GM23338 (cell line): ENCODE results near the gene FAM227B. TPM values are rescaled to one million over a fixed set of nuclear protein-coding genes. Genes with fewer than 3 reads are reported as not detected.

ENCODE experiments used
- ATAC-seq: fragments of 200-7000 bp; cut with Tn5 transposase; 3 replicates; pipeline ENCODE4 v1.9.1; 2020
- DNase-seq: peaks from one replicate; pipeline ENCODE4 v3.0.0-alpha.2; 2015; ENCODE audit warnings: low spot score
- H2AFZ ChIP-seq: fragments of 200-600 bp; sonication (generic); 2 replicates; pipeline ENCODE4 v1.8.0; 2016; ENCODE audit warnings: antibody characterized with exemption, mild to moderate bottlenecking, moderate library complexity
- H3F3A ChIP-seq: fragments of 200-600 bp; sonication (generic); replicated peaks from 2 replicates; pipeline ENCODE4 v1.8.0; 2017; ENCODE audit warnings: antibody characterized with exemption, mixed run types, low read depth
- H3K27ac ChIP-seq: fragments of 200-600 bp; sonication (generic); 2 replicates; pipeline ENCODE4 v1.6.1; 2016; ENCODE audit warnings: low read depth
- H3K27me3 ChIP-seq: fragments of 200-600 bp; sonication (generic); 2 replicates; pipeline ENCODE4 v1.8.0; 2016; ENCODE audit warnings: mild to moderate bottlenecking, mixed run types, moderate library complexity; ENCODE audit not compliant: insufficient read depth
- H3K36me3 ChIP-seq: fragments of 200-600 bp; sonication (generic); 2 replicates; pipeline ENCODE4 v1.8.0; 2016; ENCODE audit warnings: mild to moderate bottlenecking; ENCODE audit not compliant: insufficient read depth
- H3K4me1 ChIP-seq: fragments of 200-600 bp; sonication (generic); 2 replicates; pipeline ENCODE4 v1.8.0; 2016; ENCODE audit warnings: mild to moderate bottlenecking, moderate library complexity; ENCODE audit not compliant: insufficient read depth
- H3K4me2 ChIP-seq: fragments of 200-600 bp; sonication (generic); 2 replicates; pipeline ENCODE4 v1.7.1; 2017; ENCODE audit warnings: mixed run types
- H3K4me3 ChIP-seq: fragments of 200-600 bp; sonication (generic); 2 replicates; pipeline ENCODE4 v1.6.1; 2016; ENCODE audit warnings: mixed run types
- H3K79me2 ChIP-seq: fragments of 200-600 bp; sonication (generic); replicated peaks from 2 replicates; pipeline ENCODE4 v1.8.0; 2017; ENCODE audit warnings: mild to moderate bottlenecking; ENCODE audit not compliant: insufficient read depth
- H3K9me2 ChIP-seq: fragments of 200-600 bp; sonication (generic); 2 replicates; pipeline ENCODE4 v1.8.0; 2017; ENCODE audit not compliant: insufficient read depth
- H4K20me1 ChIP-seq: fragments of 200-600 bp; sonication (generic); replicated peaks from 2 replicates; pipeline ENCODE4 v1.8.0; 2017; ENCODE audit warnings: mild to moderate bottlenecking; ENCODE audit not compliant: insufficient read depth
- H3K27ac Mint-ChIP-seq: 2 replicates; pipeline ENCODE4 v1.8.0; 2020; ENCODE audit warnings: inconsistent platforms, mild to moderate bottlenecking, moderate library complexity, mixed read lengths
- H3K27me3 Mint-ChIP-seq: 3 replicates; pipeline ENCODE4 v1.8.0; 2022; ENCODE audit warnings: low read depth, mild to moderate bottlenecking, moderate library complexity, mixed read lengths, inconsistent platforms; ENCODE audit not compliant: insufficient read depth, poor library complexity
- H3K36me3 Mint-ChIP-seq: 3 replicates; pipeline ENCODE4 v1.8.0; 2021; ENCODE audit warnings: low read depth, mild to moderate bottlenecking, inconsistent platforms, moderate library complexity, mixed read lengths
- H3K4me1 Mint-ChIP-seq: 3 replicates; pipeline ENCODE4 v1.8.0; 2020; ENCODE audit warnings: mild to moderate bottlenecking, inconsistent platforms, mixed read lengths
- H3K4me3 Mint-ChIP-seq: 3 replicates; pipeline ENCODE4 v1.8.0; 2021; ENCODE audit warnings: moderate library complexity, mild to moderate bottlenecking, inconsistent platforms, mixed read lengths
- H3K9me3 Mint-ChIP-seq: 3 replicates; pipeline ENCODE4 v1.8.0; 2020; ENCODE audit warnings: moderate library complexity, mild to moderate bottlenecking, inconsistent platforms, mixed read lengths
- CREB1 ChIP-seq: fragments of 250-450 bp; sonication (Bioruptor Pico); IDR thresholded peaks from 2 replicates; pipeline ENCODE4 v1.5.0; 2020; ENCODE audit warnings: low read depth, mild to moderate bottlenecking, moderate library complexity
- ETS1 ChIP-seq: IDR thresholded peaks from 2 replicates; pipeline ENCODE4 v1.6.1; 2016; ENCODE audit warnings: antibody characterized with exemption
- EZH2 ChIP-seq: fragments of 200-600 bp; sonication (generic); IDR thresholded peaks from one replicate; pipeline ENCODE4 v1.8.0; 2017; ENCODE audit warnings: antibody characterized with exemption, mild to moderate bottlenecking, low read depth; ENCODE audit not compliant: unreplicated experiment
- JUNB ChIP-seq: IDR thresholded peaks from one replicate; pipeline ENCODE4 v1.6.1; 2016; ENCODE audit warnings: antibody characterized with exemption; ENCODE audit not compliant: unreplicated experiment
- NANOG ChIP-seq: IDR thresholded peaks from 2 replicates; pipeline ENCODE4 v1.6.1; 2016; ENCODE audit warnings: antibody characterized with exemption, borderline replicate concordance
- POLR2AphosphoS5 ChIP-seq: IDR thresholded peaks from 2 replicates; pipeline ENCODE4 v1.6.1; 2016; ENCODE audit warnings: antibody characterized with exemption, low read depth
- REST ChIP-seq: IDR thresholded peaks from one replicate; pipeline ENCODE4 v1.6.1; 2018; ENCODE audit warnings: antibody characterized with exemption; ENCODE audit not compliant: unreplicated experiment
- STAT1 ChIP-seq: IDR thresholded peaks from one replicate; pipeline ENCODE4 v1.6.1; 2016; ENCODE audit warnings: antibody characterized with exemption; ENCODE audit not compliant: unreplicated experiment
- ZNF331 ChIP-seq: fragments of 250-450 bp; sonication (Bioruptor Pico); IDR thresholded peaks from 2 replicates; pipeline ENCODE4 v1.5.0; 2020; ENCODE audit warnings: low read depth, mild to moderate bottlenecking, moderate library complexity
- polyA plus RNA-seq: library from polyadenylated mRNA; unstranded; fragments of >200 nt; fragmentation: Nextera tagmentation; extraction: Ambion mirVana; gene quantifications from 2 replicates; pipeline ENCODE4 v1.2.1, GENCODE V29; 2016
- total RNA-seq: library from RNA; depleted of rRNA; stranded (reverse); fragments of >200 nt; shearing (Covaris generic); gene quantifications from 2 replicates; pipeline ENCODE4 v1.2.3, GENCODE V29; 2014
- TF ChIP-seq, protein P1 (sequence below), 2 experiments: fragments of 200-600 bp in 1 of 2; sonication (generic) in 1 of 2; conservative IDR thresholded peaks; 2 replicates each; pipeline versions ENCODE4 v1.5.1 to v1.6.1; 2016 to 2017; ENCODE audit warnings: antibody characterized with exemption in 2 of 2, low read depth in 2 of 2, mild to moderate bottlenecking in 2 of 2, moderate library complexity in 1 of 2
- TF ChIP-seq, protein P2 (sequence below): fragments of 250-450 bp; sonication (Bioruptor Pico); IDR thresholded peaks from 2 replicates; pipeline ENCODE4 v1.5.0; 2020; ENCODE audit warnings: mild to moderate bottlenecking, moderate library complexity

FAM227B gene
- total and polyA plus RNA-seq, 2 experiments from 2014 or later: 2.6 to 10.2 TPM

GRCh38 chr15:49313650-49314049 lies 307.0 kb downstream of the FAM227B start (continued):
- TF ChIP-seq, protein P1, sequence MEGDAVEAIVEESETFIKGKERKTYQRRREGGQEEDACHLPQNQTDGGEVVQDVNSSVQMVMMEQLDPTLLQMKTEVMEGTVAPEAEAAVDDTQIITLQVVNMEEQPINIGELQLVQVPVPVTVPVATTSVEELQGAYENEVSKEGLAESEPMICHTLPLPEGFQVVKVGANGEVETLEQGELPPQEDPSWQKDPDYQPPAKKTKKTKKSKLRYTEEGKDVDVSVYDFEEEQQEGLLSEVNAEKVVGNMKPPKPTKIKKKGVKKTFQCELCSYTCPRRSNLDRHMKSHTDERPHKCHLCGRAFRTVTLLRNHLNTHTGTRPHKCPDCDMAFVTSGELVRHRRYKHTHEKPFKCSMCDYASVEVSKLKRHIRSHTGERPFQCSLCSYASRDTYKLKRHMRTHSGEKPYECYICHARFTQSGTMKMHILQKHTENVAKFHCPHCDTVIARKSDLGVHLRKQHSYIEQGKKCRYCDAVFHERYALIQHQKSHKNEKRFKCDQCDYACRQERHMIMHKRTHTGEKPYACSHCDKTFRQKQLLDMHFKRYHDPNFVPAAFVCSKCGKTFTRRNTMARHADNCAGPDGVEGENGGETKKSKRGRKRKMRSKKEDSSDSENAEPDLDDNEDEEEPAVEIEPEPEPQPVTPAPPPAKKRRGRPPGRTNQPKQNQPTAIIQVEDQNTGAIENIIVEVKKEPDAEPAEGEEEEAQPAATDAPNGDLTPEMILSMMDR (conservative IDR thresholded peaks at IDR 0.05; ENCODE audit: low read depth in 2 of 2): no peak
- TF ChIP-seq STAT1: no peak
- no peak for TF ChIP-seq REST
- no peak for TF ChIP-seq ETS1
- no peak for TF ChIP-seq CREB1 (CRISPR knock-in tag)

DNA sequence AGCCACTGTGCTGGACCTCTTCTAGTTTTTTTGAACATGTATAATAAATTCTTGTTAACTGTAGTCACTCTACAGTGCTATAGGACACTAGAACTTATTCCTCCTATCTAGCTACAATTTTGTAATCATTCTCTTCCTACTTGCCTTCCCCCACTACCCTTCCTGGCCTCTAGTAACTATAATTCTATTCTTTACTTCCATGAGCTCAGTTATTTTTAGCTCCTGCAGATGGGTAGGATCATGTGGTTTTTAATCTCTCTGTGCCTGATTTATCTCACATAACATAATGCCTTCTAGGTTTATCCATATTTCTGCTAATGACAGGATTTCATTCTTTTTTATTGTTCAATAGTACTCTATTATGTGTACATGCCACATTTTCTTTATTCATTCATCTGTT lies 310.7 kb downstream of the FAM227B start:
- no peak overlapping the region for H3K27ac ChIP-seq
- no peaks in the 10 kb centered on the region; the same call in 1 of the 2 replicates for H3K4me1 ChIP-seq
- Mint-ChIP-seq H3K4me1 (peaks cover 6% of the 10 kb centered on the region), H3K27ac (no peak overlapping the region), H3K9me3 (no peaks in the 10 kb centered on the region), H3K27me3 (no peaks in the 10 kb centered on the region), H3K36me3 (no peaks in the 10 kb centered on the region; the same call in 2 of the 3 replicates), H3K4me3 (no peak overlapping the region)
- no peak overlapping the region for H2AFZ ChIP-seq
- H3K27me3 ChIP-seq: no peaks in the 10 kb centered on the region
- no peaks in the 10 kb centered on the region for H3K79me2 ChIP-seq
- H4K20me1 ChIP-seq: no peaks in the 10 kb centered on the region
- DNase-seq: no peak
- no peak for ATAC-seq
- no peaks in the 10 kb centered on the region for H3F3A ChIP-seq
- H3K9me2 ChIP-seq: peaks cover 6% of the 10 kb centered on the region; the same call in 1 of the 2 replicates
- no peak overlapping the region for H3K4me2 ChIP-seq
- no peaks in the 10 kb centered on the region for H3K36me3 ChIP-seq
- H3K4me3 ChIP-seq: no peak overlapping the region
- TF ChIP-seq EZH2 (no peak), NANOG (no peak), ZNF331 (CRISPR knock-in tag) (no peak), POLR2AphosphoS5 (no peak), STAT1 (no peak), JUNB (no peak)
- TF ChIP-seq, protein P2, sequence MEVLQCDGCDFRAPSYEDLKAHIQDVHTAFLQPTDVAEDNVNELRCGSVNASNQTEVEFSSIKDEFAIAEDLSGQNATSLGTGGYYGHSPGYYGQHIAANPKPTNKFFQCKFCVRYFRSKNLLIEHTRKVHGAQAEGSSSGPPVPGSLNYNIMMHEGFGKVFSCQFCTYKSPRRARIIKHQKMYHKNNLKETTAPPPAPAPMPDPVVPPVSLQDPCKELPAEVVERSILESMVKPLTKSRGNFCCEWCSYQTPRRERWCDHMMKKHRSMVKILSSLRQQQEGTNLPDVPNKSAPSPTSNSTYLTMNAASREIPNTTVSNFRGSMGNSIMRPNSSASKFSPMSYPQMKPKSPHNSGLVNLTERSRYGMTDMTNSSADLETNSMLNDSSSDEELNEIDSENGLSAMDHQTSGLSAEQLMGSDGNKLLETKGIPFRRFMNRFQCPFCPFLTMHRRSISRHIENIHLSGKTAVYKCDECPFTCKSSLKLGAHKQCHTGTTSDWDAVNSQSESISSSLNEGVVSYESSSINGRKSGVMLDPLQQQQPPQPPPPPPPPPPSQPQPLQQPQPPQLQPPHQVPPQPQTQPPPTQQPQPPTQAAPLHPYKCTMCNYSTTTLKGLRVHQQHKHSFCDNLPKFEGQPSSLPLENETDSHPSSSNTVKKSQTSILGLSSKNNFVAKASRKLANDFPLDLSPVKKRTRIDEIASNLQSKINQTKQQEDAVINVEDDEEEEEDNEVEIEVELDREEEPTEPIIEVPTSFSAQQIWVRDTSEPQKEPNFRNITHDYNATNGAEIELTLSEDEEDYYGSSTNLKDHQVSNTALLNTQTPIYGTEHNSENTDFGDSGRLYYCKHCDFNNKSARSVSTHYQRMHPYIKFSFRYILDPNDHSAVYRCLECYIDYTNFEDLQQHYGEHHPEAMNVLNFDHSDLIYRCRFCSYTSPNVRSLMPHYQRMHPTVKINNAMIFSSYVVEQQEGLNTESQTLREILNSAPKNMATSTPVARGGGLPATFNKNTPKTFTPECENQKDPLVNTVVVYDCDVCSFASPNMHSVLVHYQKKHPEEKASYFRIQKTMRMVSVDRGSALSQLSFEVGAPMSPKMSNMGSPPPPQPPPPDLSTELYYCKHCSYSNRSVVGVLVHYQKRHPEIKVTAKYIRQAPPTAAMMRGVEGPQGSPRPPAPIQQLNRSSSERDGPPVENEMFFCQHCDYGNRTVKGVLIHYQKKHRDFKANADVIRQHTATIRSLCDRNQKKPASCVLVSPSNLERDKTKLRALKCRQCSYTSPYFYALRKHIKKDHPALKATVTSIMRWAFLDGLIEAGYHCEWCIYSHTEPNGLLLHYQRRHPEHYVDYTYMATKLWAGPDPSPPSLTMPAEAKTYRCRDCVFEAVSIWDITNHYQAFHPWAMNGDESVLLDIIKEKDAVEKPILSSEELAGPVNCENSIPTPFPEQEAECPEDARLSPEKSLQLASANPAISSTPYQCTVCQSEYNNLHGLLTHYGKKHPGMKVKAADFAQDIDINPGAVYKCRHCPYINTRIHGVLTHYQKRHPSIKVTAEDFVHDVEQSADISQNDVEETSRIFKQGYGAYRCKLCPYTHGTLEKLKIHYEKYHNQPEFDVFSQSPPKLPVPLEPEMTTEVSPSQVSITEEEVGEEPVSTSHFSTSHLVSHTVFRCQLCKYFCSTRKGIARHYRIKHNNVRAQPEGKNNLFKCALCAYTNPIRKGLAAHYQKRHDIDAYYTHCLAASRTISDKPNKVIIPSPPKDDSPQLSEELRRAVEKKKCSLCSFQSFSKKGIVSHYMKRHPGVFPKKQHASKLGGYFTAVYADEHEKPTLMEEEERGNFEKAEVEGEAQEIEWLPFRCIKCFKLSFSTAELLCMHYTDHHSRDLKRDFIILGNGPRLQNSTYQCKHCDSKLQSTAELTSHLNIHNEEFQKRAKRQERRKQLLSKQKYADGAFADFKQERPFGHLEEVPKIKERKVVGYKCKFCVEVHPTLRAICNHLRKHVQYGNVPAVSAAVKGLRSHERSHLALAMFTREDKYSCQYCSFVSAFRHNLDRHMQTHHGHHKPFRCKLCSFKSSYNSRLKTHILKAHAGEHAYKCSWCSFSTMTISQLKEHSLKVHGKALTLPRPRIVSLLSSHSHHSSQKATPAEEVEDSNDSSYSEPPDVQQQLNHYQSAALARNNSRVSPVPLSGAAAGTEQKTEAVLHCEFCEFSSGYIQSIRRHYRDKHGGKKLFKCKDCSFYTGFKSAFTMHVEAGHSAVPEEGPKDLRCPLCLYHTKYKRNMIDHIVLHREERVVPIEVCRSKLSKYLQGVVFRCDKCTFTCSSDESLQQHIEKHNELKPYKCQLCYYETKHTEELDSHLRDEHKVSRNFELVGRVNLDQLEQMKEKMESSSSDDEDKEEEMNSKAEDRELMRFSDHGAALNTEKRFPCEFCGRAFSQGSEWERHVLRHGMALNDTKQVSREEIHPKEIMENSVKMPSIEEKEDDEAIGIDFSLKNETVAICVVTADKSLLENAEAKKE (CRISPR knock-in tag): no peak
